GM12878 (cell line): Measurements from ENCODE around the gene TNS4. TPM values are rescaled to one million over a fixed set of nuclear protein-coding genes. Genes with fewer than 3 reads are reported as not detected.

Experiments
- ATAC-seq: fragments of 200-7000 bp; cut with Tn5 transposase; 3 replicates; pipeline ENCODE4 v1.9.1; 2020; ENCODE audit warnings: mild to moderate bottlenecking, moderate library complexity
- BruUV-seq: library from RNA; stranded (reverse); fragments of 400-500 nt; replicated peaks from 2 replicates; lab custom pipeline; 2021; lab: Mats Ljungman, UMichigan
- CTCF ChIA-PET: fragments of 300-600 bp; sonication (Branson Sonifier 250); formaldehyde crosslinking; extraction: SDS; loops from one replicate; lab custom pipeline; 2021; ENCODE audit warnings: inconsistent platforms; lab: Yijun Ruan, JAX
- POLR2A ChIA-PET: fragments of 350-600 bp; formaldehyde crosslinking; extraction: SDS; loops from one replicate; lab custom pipeline; 2021; ENCODE audit warnings: inconsistent platforms; lab: Charles Lee
- RAD21 ChIA-PET: fragments of 300-600 bp; sonication (Branson Sonifier 250); formaldehyde crosslinking; loops from one replicate; lab custom pipeline; 2023; ENCODE audit warnings: antibody characterized with exemption; ENCODE audit not compliant: unreplicated experiment; lab: Charles Lee
- SMC1A ChIA-PET: fragments of 300-600 bp; sonication (Branson Sonifier 250); formaldehyde crosslinking; loops from one replicate; lab custom pipeline; 2023; ENCODE audit not compliant: unreplicated experiment, uncharacterized antibody; lab: Charles Lee
- DNase-seq: peaks from one replicate; pipeline ENCODE4 v3.0.0-alpha.2; 2011; ENCODE audit warnings: low read depth, low spot score
- FAIRE-seq: peaks from 3 replicates; lab custom pipeline; 2011; peaks lifted over from hg19 to GRCh38; lab: Jason Lieb, UNC
- H2AFZ ChIP-seq: 2 replicates; pipeline ENCODE4 v1.6.0; 2011; ENCODE audit warnings: low read depth, low read length, control low read depth; ENCODE audit not compliant: control insufficient read depth
- H3K27ac ChIP-seq: 2 replicates; pipeline ENCODE4 v1.5.1; 2011; ENCODE audit warnings: control low read depth; ENCODE audit not compliant: control insufficient read depth, insufficient read depth
- H3K27me3 ChIP-seq, 2 experiments: replicated peaks in 1 of 2; 2 replicates each; pipeline versions ENCODE4 v1.6.0 to v1.6.1; 2011; ENCODE audit warnings: low read length in 1 of 2; ENCODE audit not compliant: control insufficient read depth in 2 of 2, insufficient read depth in 2 of 2
- H3K36me3 ChIP-seq, 2 experiments: 2 replicates each; pipeline ENCODE4 v1.5.1; 2011; ENCODE audit warnings: low read length in 1 of 2; ENCODE audit not compliant: control insufficient read depth in 2 of 2, insufficient read depth in 2 of 2
- H3K4me1 ChIP-seq: 2 replicates; pipeline ENCODE4 v1.6.1; 2011; ENCODE audit warnings: mild to moderate bottlenecking, low read length, moderate library complexity, mixed read lengths; ENCODE audit not compliant: control insufficient read depth, insufficient read depth
- H3K4me2 ChIP-seq: 2 replicates; pipeline ENCODE4 v1.6.0; 2011; ENCODE audit warnings: control low read depth; ENCODE audit not compliant: control insufficient read depth, insufficient read depth
- H3K4me3 ChIP-seq: fragments of 200-600 bp; sonication (generic); 2 replicates; pipeline ENCODE4 v1.5.1; 2016
- H3K79me2 ChIP-seq: 2 replicates; pipeline ENCODE4 v1.6.0; 2011; ENCODE audit warnings: low read length; ENCODE audit not compliant: control insufficient read depth, insufficient read depth
- H3K9ac ChIP-seq: 2 replicates; pipeline ENCODE4 v1.8.0; 2011; ENCODE audit warnings: low read length, control low read depth, mixed read lengths; ENCODE audit not compliant: control insufficient read depth, insufficient read depth
- H3K9me3 ChIP-seq: replicated peaks from 3 replicates; pipeline ENCODE4 v1.5.1; 2011; ENCODE audit warnings: mild to moderate bottlenecking, low read length; ENCODE audit not compliant: control insufficient read depth, insufficient read depth
- H4K20me1 ChIP-seq: 2 replicates; pipeline ENCODE4 v1.6.0; 2011; ENCODE audit not compliant: control insufficient read depth, insufficient read depth
- ATF7 ChIP-seq: fragments of 450-650 bp; IDR thresholded peaks from 2 replicates; pipeline ENCODE4 v1.6.1; 2016; ENCODE audit warnings: low read depth, mild to moderate bottlenecking
- BCL3 ChIP-seq: IDR thresholded peaks from 2 replicates; pipeline ENCODE4 v1.6.1; 2011; ENCODE audit warnings: borderline replicate concordance, low read depth, mild to moderate bottlenecking, moderate library complexity, low read length; ENCODE audit not compliant: insufficient read depth, poor library complexity, severe bottlenecking
- CREB1 ChIP-seq: IDR thresholded peaks from 2 replicates; pipeline ENCODE4 v1.6.1; 2012; ENCODE audit warnings: low read depth, mild to moderate bottlenecking, inconsistent platforms
- EED ChIP-seq: sonication (generic); IDR thresholded peaks from 2 replicates; pipeline ENCODE4 v1.6.1; 2016; ENCODE audit warnings: antibody characterized with exemption, low read depth
- ETV6 ChIP-seq, 2 experiments: fragments of 450-650 bp in 1 of 2; IDR thresholded peaks in 1 of 2; conservative IDR thresholded peaks in 1 of 2; 2 replicates each; pipeline ENCODE4 v1.6.1; 2014; ENCODE audit warnings: antibody characterized with exemption in 1 of 2, borderline replicate concordance in 1 of 2, low read depth in 1 of 2, mild to moderate bottlenecking in 1 of 2, moderate library complexity in 1 of 2
- NFYB ChIP-seq: IDR thresholded peaks from 2 replicates; pipeline ENCODE4 v1.6.1; 2011; ENCODE audit warnings: low read depth, mild to moderate bottlenecking, low read length, improper control_type of control experiment, moderate library complexity; ENCODE audit not compliant: insufficient read depth
- PAX8 ChIP-seq: fragments of 450-650 bp; IDR thresholded peaks from 2 replicates; pipeline ENCODE4 v1.6.1; 2017; ENCODE audit warnings: mild to moderate bottlenecking, moderate library complexity
- PBX3 ChIP-seq: IDR thresholded peaks from 2 replicates; pipeline ENCODE4 v1.6.1; 2011; ENCODE audit warnings: mild to moderate bottlenecking, low read depth, low read length, moderate library complexity; ENCODE audit not compliant: insufficient replicate concordance
- SKIL ChIP-seq: fragments of 450-650 bp; IDR thresholded peaks from 2 replicates; pipeline ENCODE4 v1.6.1; 2017; ENCODE audit warnings: mild to moderate bottlenecking, low read depth, inconsistent platforms; ENCODE audit not compliant: poor library complexity, severe bottlenecking
- SPI1 ChIP-seq: IDR thresholded peaks from 2 replicates; pipeline ENCODE4 v1.6.1; 2011; ENCODE audit warnings: low read depth, mild to moderate bottlenecking, low read length, moderate library complexity, borderline replicate concordance; ENCODE audit not compliant: insufficient read depth
- TARDBP ChIP-seq: IDR thresholded peaks from 2 replicates; pipeline ENCODE4 v1.6.1; 2016; ENCODE audit warnings: borderline replicate concordance
- WGBS: methylation state at CpG from one replicate; pipeline ENCODE4 v1.1.6; 2016; ENCODE audit warnings: low lambda C conversion rate; ENCODE audit not compliant: insufficient replicate concordance, insufficient coverage; ENCODE audit errors: missing lambda C conversion rate; 5-methylcytosine and 5-hydroxymethylcytosine counted together
- in situ Hi-C: fragments of 300-500 bp; cut with MboI; formaldehyde crosslinking; loops from 9 replicates; pipeline ENCODE4 v1.14.3; 2018; ENCODE audit warnings: mixed read lengths
- intact Hi-C: fragments of 100-400 bp; cut with micrococcal nuclease; formaldehyde crosslinking; loops from one replicate; pipeline ENCODE4 v1.14.2; 2022; ENCODE audit not compliant: unreplicated experiment
- polyA plus RNA-seq, 11 experiments: library from polyadenylated mRNA; depleted of rRNA in 4 of 11; unstranded in 6 of 11; stranded (reverse) in 5 of 11; fragments of >200 nt; fragmentation: Nextera tagmentation in 4 of 11; fragmentation: Illumina TruSeq in 1 of 11; extraction: Ambion mirVana in 4 of 11; extraction: Trizol in 1 of 11; gene quantifications; 1 replicate in 1 of 11; 2 replicates in 10 of 11; pipeline versions ENCODE4 v1.2.1 to v1.2.3, GENCODE V29; 2011 to 2016; ENCODE audit warnings: inconsistent platforms in 2 of 11, missing spikeins in 2 of 11, low read depth in 1 of 11
- total RNA-seq, 4 experiments: library from RNA; depleted of rRNA in 3 of 4; stranded (reverse); fragments of >200 nt in 3 of 4; fragmentation: Illumina TruSeq in 1 of 4; extraction: Trizol in 1 of 4; gene quantifications; 2 replicates each; pipeline versions ENCODE4 v1.2.1 to v1.2.3, GENCODE V29; 2013 to 2021
- TF ChIP-seq, protein P1 (sequence below): fragments of 450-650 bp; IDR thresholded peaks from 2 replicates; pipeline ENCODE4 v1.6.1; 2016; ENCODE audit warnings: mild to moderate bottlenecking

The TNS4 gene
- total and polyA plus RNA-seq, 10 of the 15 experiments (the other 5 are each of a cell fraction or from before 2014, with no cell fraction given) = 0.10 to 0.90 (median 0.68) TPM; not detected in 2

- Histone ChIP-seq H3K9me3 (no peaks in the 10 kb centered on the region; the same call in 2 of the 3 replicates), H3K4me1 (peaks cover 61% of the 10 kb centered on the region), H3K27ac (peak overlapping the region; percentile 48), H3K79me2 (no peaks in the 10 kb centered on the region), H3K27me3 (no peaks in the 10 kb centered on the region; a peak in 1 of 4 replicates), H3K4me3 (no peak overlapping the region), H3K4me2 (peak overlapping the region; percentile 68), H3K9ac (no peak overlapping the region; the same call in 1 of the 2 replicates), H4K20me1 (no peaks in the 10 kb centered on the region), H3K36me3 (no peaks in the 10 kb centered on the region), H2AFZ (no peak overlapping the region)
- DNase-seq (no peak), ATAC-seq (peak; percentile 52), FAIRE-seq (no peak)
- ChIA-PET POLR2A (interaction anchor here (0.9 to 4.8 kb wide), 6 partner anchors 8 to 125 kb away, joined by 3 to 50 read pairs (median 16); partner anchors contain the start of genes CCR7 and TOP2A), RAD21 (interaction anchor here (1.0 to 16.5 kb wide), 8 partner anchors 9 to 95 kb away, joined by 4 to 514 read pairs (median 8); partner anchors contain the start of gene CCR7), CTCF (interaction anchor here (0.6 to 19.2 kb wide), 11 partner anchors 6 to 1259 kb away, joined by 3 to 318 read pairs (median 4); partner anchors contain the start of genes CCR7 and IGFBP4), SMC1A (interaction anchor here (0.6 to 15.5 kb wide), 8 partner anchors 8 to 124 kb away, joined by 3 to 430 read pairs (median 10); partner anchors contain the start of genes CCR7 and TOP2A)
- BruUV-seq = no TSS peak
- WGBS = 47% methylated on average over 20 of the region's 20 CpGs
- in situ Hi-C loops = loop anchor here (25.0 kb wide), 1 partner anchor 104 kb away; the partner anchor contains the start of gene IGFBP4
- intact Hi-C loops = loop anchor here (2.0 to 10.0 kb wide), 2 partner anchors 20 to 254 kb away; partner anchors contain the start of gene KRT28
- TF ChIP-seq ETV6 (conservative IDR thresholded peaks at IDR 0.05 in 1 of 2, IDR thresholded peaks at IDR 0.05 in 1 of 2; ENCODE audit: borderline replicate concordance in 1 of 2, low read depth in 1 of 2) (peak in 1 of 2 experiments; percentile 24; a peak in 2 of 4 replicates), PAX8 (peak; percentile 83; the same call in 1 of the 2 replicates), EED (peak; percentile 24; the same call in 1 of the 2 replicates), NFYB (no peak), SPI1 (no peak), ATF7 (peak; percentile 67), PBX3 (no peak), BCL3 (peak; percentile 91), CREB1 (0 out of 2 replicates have a peak, but pooled peaks have one; percentile 12), TARDBP (no peak), SKIL (peak; percentile 37)
- TF ChIP-seq, protein P1, sequence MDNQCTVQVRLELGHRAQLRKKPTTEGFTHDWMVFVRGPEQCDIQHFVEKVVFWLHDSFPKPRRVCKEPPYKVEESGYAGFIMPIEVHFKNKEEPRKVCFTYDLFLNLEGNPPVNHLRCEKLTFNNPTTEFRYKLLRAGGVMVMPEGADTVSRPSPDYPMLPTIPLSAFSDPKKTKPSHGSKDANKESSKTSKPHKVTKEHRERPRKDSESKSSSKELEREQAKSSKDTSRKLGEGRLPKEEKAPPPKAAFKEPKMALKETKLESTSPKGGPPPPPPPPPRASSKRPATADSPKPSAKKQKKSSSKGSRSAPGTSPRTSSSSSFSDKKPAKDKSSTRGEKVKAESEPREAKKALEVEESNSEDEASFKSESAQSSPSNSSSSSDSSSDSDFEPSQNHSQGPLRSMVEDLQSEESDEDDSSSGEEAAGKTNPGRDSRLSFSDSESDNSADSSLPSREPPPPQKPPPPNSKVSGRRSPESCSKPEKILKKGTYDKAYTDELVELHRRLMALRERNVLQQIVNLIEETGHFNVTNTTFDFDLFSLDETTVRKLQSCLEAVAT = peak; percentile 96
Observed at GRCh38 chr17:40541060-40541872, 39.8 kb upstream of the TNS4 start.
